ENCODE measurements around the gene PAGR1. TPM values are rescaled to one million over a fixed set of nuclear protein-coding genes. Genes with fewer than 3 reads are reported as not detected.

PAGR1 gene
- total and polyA plus RNA-seq, 9 of the 15 experiments (the other 6 are each of a cell fraction or from before 2014, with no cell fraction given): 1.4 to 58.2 (median 16.8) TPM

DNA sequence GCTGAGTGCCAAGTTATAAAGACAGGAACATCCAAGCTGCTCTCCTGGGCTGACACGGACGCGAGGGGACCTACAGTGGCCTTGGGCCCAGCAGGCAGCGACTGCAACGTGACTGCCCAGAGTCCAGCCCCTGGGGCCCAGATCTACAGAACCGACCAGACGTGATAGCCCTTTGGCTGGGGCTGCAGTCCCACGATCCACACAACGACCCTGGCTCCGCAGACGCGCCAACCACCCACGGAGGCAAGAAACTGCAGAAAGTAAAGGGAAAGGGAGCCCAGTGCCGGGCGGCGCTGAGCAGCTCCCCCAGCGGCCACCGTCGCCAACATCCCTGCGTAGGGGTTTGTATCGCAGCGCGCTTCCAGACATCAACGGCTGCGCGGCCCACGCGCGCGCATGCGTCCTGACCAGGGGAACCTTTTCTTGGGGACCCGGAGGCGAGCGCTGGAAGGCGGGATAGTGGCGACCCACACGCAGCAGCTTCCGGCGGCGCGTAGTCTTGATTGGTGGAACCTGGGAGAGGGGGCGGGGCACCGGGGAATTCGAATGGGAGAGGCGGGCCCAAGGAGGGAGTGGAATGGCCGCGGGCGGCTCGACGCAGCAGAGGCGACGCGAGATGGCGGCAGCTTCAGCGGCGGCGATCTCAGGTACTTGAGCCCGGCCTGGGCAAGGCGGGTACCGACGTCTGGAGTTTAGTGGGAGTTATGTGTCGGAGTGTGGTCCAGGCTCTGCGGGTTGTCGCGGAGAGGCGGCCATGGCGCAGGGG lies 25.6 kb upstream of the PAGR1 start, which contains the start of gene KIF22 (continued):
- no peak for TF ChIP-seq ZNF311 (CRISPR knock-in tag; IDR thresholded peaks at IDR 0.05)
- TF ChIP-seq BACH1 (tag; IDR thresholded peaks at IDR 0.05): no peak
- TF ChIP-seq ZBTB33 (CRISPR knock-in tag; IDR thresholded peaks at IDR 0.05): peak; percentile 86
- no peak for TF ChIP-seq GATAD2B (IDR thresholded peaks at IDR 0.05; ENCODE audit: borderline replicate concordance)
- TF ChIP-seq MCM2 (IDR thresholded peaks at IDR 0.05; ENCODE audit: low read depth): no peak
- peak; percentile 48; the same call in 1 of the 2 replicates for TF ChIP-seq ZNF766 (CRISPR knock-in tag; conservative IDR thresholded peaks at IDR 0.05)
- TF ChIP-seq CHD1 (IDR thresholded peaks at IDR 0.05; ENCODE audit: low read length): no peak
- TF ChIP-seq TRIM25 (IDR thresholded peaks at IDR 0.05; ENCODE audit: borderline replicate concordance): no peak
- peak; percentile 40; the same call in 1 of the 2 replicates for TF ChIP-seq MITF (IDR thresholded peaks at IDR 0.05)
- peak; percentile 53; the same call in 1 of the 2 replicates for TF ChIP-seq SOX6 (IDR thresholded peaks at IDR 0.05)
- no peak for TF ChIP-seq PREB (CRISPR knock-in tag; IDR thresholded peaks at IDR 0.05)
- TF ChIP-seq ZFP36 (IDR thresholded peaks at IDR 0.05; ENCODE audit: low read depth, low read length, partially characterized antibody): peak; percentile 2
- TF ChIP-seq ARID3B (CRISPR knock-in tag; IDR thresholded peaks at IDR 0.05; ENCODE audit: borderline replicate concordance): no peak
- no peak for TF ChIP-seq POLR3G (IDR thresholded peaks at IDR 0.05; ENCODE audit: extremely low read depth, insufficient read length, insufficient replicate concordance)
- TF ChIP-seq TRIM24 (IDR thresholded peaks at IDR 0.05): peak in 1 of 2 experiments; percentile 98; a peak in 2 of 4 replicates
- TF ChIP-seq ZNF584 (CRISPR knock-in tag; IDR thresholded peaks at IDR 0.05; ENCODE audit: low read depth): no peak
- no peak for TF ChIP-seq ZBTB26 (CRISPR knock-in tag; IDR thresholded peaks at IDR 0.05)
- no peak for TF ChIP-seq SMARCA5 (IDR thresholded peaks at IDR 0.05)
- TF ChIP-seq ZNF699 (CRISPR knock-in tag; IDR thresholded peaks at IDR 0.05; ENCODE audit: insufficient replicate concordance): no peak

Measured in K562 (cell line).